Cardiac muscle cell (in vitro differentiated cells and primary cell): ENCODE data around the gene PAF1. TPM values are rescaled to one million over a fixed set of nuclear protein-coding genes. Genes with fewer than 3 reads are reported as not detected.
A peak's percentile ranks its signal among the peaks of the same experiment; 100 is the strongest.

Source experiments
- DNase-seq, 2 donors: peaks; one replicate each; pipeline versions ENCODE4 v3.0.0 to v3.0.0-alpha.2; 2010 to 2017; ENCODE audit warnings: low read depth in 1 of 2, low spot score in 1 of 2
- H3K27ac ChIP-seq: fragments of 200-600 bp; sonication (generic); 2 replicates; pipeline ENCODE4 v1.5.1; 2016
- H3K27me3 ChIP-seq: fragments of 200-600 bp; sonication (generic); 2 replicates; pipeline ENCODE4 v1.6.0; 2016; ENCODE audit warnings: control low read depth
- H3K36me3 ChIP-seq: fragments of 200-600 bp; sonication (generic); 2 replicates; pipeline ENCODE4 v1.5.1; 2016; ENCODE audit warnings: control low read depth
- H3K4me1 ChIP-seq: fragments of 200-600 bp; sonication (generic); 2 replicates; pipeline ENCODE4 v1.8.1; 2017; ENCODE audit warnings: low read depth, mild to moderate bottlenecking, mixed run types
- H3K4me3 ChIP-seq: fragments of 200-600 bp; sonication (generic); 2 replicates; pipeline ENCODE4 v1.5.1; 2016; ENCODE audit warnings: mild to moderate bottlenecking
- H3K9me3 ChIP-seq: fragments of 200-600 bp; sonication (generic); 2 replicates; pipeline ENCODE4 v1.5.1; 2017; ENCODE audit warnings: low read depth, mild to moderate bottlenecking, control low read depth
- polyA plus RNA-seq: library from polyadenylated mRNA; unstranded; fragments of >200 nt; fragmentation: Nextera tagmentation; extraction: Ambion mirVana; gene quantifications from 2 replicates; pipeline ENCODE4 v1.2.1, GENCODE V29; 2016
- total RNA-seq: library from RNA; depleted of rRNA; stranded (reverse); fragments of >200 nt; gene quantifications from 2 replicates; pipeline ENCODE4 v1.2.3, GENCODE V29; 2016
- TF ChIP-seq, protein P1 (sequence below): IDR thresholded peaks from 2 replicates; pipeline ENCODE4 v1.5.1; 2012; ENCODE audit warnings: low read depth, mild to moderate bottlenecking, low read length

PAF1 gene
- total and polyA plus RNA-seq, 2 experiments from 2014 or later, result 61.9 to 78.3 TPM

DNA sequence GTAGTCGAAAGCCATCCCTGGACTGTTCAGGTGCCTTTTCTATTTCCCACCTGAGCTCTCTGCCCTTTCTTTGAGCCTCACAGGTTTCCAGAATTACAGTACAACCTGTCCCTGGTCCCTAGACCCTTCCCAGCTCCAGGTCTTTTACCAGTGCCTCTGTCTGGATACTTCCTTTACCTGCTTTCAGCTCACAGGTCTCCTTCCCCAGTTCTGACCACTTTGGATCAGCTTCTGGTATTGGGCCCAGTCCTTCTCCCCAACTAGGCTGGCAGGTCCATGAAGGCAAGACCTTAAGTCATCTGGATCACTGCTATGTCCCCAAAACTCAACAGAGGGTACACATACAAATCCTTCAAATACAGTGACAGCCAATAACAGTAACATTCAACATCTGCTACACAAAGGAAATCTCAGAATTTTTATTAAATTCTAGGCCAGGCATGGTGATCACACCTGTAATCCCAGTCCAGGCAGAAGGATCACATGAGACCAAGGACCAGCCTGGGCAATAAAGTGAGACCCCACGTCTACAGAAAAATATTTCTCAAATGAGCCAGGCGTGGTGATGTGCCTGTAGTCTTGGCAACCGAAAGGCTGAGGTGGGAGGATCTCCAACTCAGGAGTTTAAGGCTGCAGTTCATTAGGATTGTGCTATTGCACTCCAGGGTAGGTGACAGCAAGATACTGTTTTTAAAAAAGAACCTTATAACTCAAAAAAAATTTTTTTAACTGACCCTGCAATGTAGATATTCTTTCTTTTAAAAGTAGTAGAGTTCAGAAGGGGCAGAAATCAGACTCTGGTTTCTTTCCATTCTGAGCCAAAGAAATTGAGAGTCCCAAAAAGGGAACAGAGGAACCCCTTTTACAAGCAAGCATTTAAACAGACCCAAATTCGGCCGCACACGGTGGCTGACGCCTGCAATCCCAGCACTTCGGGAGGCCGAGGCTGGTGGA, 43.5 kb upstream of the PAF1 start:
- Histone ChIP-seq H3K36me3 (peaks cover 17% of the 10 kb centered on the region), H3K4me3 (peak overlapping the region; percentile 99), H3K4me1 (peaks cover 9% of the 10 kb centered on the region), H3K27ac (peak overlapping the region; percentile 88), H3K27me3 (no peaks in the 10 kb centered on the region), H3K9me3 (no peaks in the 10 kb centered on the region)
- TF ChIP-seq, protein P1, sequence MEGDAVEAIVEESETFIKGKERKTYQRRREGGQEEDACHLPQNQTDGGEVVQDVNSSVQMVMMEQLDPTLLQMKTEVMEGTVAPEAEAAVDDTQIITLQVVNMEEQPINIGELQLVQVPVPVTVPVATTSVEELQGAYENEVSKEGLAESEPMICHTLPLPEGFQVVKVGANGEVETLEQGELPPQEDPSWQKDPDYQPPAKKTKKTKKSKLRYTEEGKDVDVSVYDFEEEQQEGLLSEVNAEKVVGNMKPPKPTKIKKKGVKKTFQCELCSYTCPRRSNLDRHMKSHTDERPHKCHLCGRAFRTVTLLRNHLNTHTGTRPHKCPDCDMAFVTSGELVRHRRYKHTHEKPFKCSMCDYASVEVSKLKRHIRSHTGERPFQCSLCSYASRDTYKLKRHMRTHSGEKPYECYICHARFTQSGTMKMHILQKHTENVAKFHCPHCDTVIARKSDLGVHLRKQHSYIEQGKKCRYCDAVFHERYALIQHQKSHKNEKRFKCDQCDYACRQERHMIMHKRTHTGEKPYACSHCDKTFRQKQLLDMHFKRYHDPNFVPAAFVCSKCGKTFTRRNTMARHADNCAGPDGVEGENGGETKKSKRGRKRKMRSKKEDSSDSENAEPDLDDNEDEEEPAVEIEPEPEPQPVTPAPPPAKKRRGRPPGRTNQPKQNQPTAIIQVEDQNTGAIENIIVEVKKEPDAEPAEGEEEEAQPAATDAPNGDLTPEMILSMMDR, result no peak
- DNase-seq, result no peak

DNA sequence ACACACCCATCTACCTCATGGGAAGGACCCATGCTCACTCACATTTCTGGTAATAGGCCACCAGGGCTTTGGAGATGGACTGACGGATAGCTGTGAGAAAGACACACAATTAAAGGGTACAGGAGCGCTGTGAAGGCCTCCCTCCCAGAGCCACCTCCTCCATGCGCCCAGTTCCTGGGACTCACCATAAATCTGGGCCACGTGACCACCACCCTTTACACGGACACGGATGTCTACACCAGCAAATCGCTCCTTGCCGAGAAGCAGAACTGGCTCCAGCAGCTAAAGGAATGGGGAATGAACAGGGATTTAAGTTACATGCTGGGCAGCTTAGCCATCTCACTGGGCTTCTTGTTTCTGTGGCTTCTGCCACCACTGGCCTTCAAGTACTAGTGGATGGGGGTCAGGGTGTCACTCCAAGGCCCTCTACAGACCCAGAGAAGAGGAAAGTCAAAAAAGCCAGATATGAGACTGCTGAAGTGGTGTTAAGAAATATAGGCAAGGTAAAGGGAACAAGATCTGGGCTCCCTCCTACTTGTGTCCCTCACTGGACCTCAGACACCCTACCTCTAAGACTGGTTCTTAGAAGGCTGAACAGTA, 42.7 kb upstream of the PAF1 start:
- Histone ChIP-seq H3K9me3 (no peaks in the 10 kb centered on the region), H3K27ac (no peak overlapping the region), H3K36me3 (peaks cover 17% of the 10 kb centered on the region), H3K4me1 (peaks cover 16% of the 10 kb centered on the region), H3K27me3 (no peaks in the 10 kb centered on the region), H3K4me3 (no peak overlapping the region)
- TF ChIP-seq, protein P1, result no peak
- DNase-seq, result no peak

DNA sequence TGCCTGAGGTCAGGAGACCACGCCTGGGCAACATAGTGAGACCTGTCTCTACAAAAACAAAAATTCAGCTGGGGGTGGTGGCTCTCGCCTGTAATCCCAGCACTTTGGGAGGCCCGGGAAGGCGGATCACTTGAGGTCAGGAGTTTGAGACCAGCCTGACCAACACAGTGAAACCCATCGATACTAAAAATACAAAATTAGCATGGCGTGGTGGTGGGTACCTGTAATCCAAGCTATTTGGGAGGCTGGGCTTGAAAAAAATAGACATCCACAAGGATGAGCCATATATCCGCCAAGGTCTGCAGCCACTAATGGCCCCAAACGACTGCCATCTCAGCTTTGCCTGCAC, 41.7 kb upstream of the PAF1 start:
- TF ChIP-seq, protein P1, result no peak
- Histone ChIP-seq H3K4me3 (no peak overlapping the region), H3K27ac (no peak overlapping the region), H3K9me3 (no peaks in the 10 kb centered on the region), H3K4me1 (peaks cover 19% of the 10 kb centered on the region), H3K27me3 (no peaks in the 10 kb centered on the region), H3K36me3 (peaks cover 17% of the 10 kb centered on the region)
- DNase-seq, result no peak

DNA sequence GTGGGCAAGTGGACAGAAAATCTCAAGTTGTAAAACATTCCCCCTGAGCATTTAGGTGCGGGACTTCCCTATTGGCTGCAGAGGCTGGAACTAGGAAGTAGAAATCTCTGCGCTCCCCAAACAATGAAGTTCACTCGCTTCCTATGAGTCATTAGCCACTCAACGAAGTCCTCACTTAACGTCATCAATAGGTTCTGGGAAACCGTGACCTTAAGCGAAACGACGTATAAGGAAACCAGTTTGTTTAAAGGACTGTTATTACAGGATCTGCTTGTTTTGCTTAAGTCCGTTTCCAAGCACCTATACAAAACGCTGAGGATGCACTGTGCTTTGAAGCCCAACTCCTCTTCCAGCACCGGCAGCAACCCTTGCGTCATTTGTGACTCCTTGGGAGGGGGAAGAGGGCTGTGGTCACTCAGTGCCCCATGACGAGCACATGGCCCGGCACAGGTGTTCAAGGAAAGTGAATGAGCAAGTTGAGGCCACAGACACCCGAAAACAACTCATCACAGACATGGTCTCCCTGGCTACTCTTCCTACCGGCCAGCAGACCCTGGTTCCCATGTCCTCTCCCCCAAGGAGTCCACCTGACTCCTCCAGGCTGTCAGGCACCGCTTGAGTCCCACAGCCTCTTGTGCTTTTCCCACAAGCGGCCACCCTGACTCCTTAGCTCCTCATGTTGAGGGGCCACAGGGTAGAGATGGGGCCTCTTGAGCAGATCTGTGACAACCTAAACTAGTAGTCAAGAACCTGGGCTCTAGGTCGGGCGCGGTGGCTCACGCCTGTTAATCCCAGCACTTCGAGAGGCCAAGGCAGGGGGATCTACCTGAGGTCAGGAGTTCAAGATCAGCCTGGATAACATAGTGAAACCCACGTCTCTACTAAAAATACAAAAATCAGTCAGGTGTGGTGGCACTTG, 40.0 kb upstream of the PAF1 start:
- H3K27ac ChIP-seq, result peak overlapping the region; percentile 46
- no peaks in the 10 kb centered on the region for H3K27me3 ChIP-seq
- no peaks in the 10 kb centered on the region for H3K9me3 ChIP-seq
- H3K36me3 ChIP-seq, result peaks cover 17% of the 10 kb centered on the region
- H3K4me3 ChIP-seq, result no peak overlapping the region
- H3K4me1 ChIP-seq, result peaks cover 15% of the 10 kb centered on the region
- peak in 1 of 2 donors; percentile 98 for DNase-seq
- TF ChIP-seq, protein P1, result no peak
